8988T (cell line): Measurements from ENCODE around the gene CIAPIN1.
"Not testable (repeated sequence)": the region's sequence is repeated elsewhere in the genome, so short reads cannot be mapped to it uniquely, and the experiment has no call there.

Experiments
- DNase-seq: peaks from one replicate; pipeline ENCODE4 v3.0.0; 2011

Gene CIAPIN1

DNA sequence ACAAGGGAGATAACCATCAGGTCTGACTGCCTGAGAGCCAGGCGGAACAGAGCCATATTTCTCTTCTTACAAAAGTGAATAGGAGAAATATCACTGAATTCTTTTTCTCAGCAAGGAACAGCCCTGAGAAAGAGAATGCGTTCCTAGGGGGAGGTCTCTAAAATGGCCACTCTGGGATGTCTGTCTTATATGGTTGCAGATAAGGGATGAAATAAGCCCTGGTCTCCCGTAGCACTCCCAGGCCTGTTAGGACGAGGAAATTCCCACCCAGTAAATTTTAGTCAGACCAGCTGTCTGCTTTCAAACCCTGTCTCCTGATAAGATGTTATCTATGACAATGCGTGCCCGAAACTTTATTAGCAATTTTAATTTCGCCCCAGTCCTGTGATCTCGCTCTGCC is 7.2 kb downstream of the CIAPIN1 start:
- DNase-seq: not testable (repeated sequence)

DNA sequence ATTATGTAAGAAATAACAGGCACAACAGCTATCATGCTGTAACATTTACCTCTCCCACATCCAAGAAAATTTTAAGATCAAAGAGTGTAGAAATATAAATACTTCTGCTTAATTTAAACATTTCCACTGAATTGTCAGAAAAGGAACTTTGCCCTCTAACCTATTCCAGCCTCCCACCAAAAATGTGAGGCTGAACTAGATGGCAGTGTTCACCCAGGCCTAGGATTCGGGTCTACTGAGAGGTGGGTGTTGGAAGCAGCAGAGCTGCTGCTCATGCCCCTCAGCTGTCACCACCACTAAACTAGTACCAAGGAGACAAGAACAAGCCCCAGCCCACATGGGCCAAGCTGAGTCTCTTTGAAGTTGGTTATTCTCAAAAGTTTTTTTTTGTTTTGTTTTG is 11.3 kb downstream of the CIAPIN1 start:
- no peak for DNase-seq

DNA sequence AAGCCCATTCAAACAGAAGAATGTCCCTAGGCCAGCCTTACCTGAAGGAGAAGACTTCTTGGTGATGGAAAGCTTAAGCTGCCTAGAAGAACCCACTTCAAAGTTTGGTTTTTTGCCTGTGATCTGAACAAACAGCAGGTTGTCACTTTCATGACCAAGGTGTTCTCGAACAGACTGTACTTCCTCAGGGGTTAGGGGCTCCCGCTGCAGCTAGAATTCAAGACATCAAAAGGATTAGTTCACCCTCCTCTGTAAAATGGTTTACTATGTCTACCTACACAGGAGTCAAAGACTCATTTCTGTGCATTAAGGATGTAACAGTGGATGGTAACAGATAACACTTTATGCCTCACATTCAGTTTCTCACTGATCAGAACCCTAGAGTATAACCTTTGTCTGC is 13.2 kb downstream of the CIAPIN1 start:
- no peak for DNase-seq

DNA sequence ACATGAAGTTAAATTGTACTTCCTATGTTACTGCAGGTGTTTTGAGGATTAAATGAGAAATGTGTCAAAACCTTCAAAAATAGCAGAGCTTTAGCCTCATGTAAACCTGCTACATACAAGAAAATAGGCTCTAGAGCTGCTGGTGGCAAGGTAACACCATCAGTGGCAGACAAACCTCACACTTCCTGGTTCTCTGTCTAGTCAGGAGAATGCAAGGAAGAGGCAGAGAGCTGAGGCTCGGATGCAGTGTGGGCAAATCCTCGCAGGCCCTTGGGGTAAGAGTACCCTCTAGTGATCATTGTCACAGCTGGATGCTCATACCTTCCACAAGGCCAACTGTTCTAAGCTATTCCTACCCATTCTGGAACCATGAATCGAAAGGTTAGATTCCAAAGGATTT is 14.2 kb downstream of the CIAPIN1 start:
- DNase-seq: no peak

DNA sequence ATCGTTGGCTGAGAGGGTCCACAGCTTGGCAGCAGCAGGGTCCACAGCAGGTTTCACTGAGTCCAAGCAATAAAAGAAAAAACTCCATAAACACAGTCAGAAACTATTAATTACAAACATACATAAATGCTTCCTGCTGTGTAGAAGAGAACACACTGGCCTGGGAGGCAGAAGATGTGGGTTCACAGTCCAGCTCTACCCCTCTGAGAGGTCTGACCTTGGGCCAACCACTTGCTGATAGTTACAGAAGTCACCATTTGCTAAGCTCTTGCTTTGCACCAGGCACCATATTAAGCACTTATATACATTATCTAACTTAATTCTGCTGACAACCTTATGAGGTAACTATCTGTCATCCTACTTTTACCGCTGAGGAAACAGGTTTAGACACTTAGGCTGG is 14.7 kb downstream of the CIAPIN1 start:
- DNase-seq: no peak

DNA sequence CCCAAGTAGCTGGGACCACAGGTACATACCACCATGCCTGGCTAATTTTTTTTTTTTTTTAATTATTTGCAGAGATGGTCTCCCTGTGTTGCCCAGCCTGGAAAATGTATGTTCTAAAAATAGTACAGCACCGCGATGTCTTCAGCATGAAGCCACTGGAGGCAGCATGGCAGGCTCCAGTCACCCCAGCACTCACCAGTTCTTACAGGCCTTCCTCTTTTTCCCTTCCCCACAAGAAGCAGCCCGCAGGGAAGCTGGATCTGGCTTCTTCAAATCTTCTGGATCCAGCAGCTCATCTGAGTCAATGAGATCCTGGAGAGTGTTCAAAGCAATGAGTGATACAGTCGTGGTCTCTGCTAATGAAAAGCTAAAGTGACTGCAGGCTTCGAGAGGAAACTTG is 16.2 kb downstream of the CIAPIN1 start:
- no peak for DNase-seq

DNA sequence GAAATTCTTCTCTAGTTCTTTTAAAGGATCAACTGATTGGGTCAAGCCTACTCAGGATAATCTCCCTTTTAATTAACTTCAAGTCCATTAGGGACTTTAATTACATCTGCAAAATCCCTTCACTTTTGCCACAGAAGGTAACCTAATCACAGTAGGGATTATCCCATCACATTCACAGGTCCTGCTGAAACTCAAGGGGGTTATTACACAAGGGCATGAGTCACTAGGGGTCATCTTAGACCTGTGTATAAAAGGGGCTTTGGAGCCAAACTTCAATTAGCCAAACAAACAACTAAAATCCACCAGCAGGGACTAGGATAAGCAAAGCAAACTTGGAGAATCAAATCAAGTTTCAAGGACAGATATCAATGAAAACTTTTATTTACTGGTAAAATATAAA is 19.4 kb downstream of the CIAPIN1 start:
- no peak for DNase-seq

DNA sequence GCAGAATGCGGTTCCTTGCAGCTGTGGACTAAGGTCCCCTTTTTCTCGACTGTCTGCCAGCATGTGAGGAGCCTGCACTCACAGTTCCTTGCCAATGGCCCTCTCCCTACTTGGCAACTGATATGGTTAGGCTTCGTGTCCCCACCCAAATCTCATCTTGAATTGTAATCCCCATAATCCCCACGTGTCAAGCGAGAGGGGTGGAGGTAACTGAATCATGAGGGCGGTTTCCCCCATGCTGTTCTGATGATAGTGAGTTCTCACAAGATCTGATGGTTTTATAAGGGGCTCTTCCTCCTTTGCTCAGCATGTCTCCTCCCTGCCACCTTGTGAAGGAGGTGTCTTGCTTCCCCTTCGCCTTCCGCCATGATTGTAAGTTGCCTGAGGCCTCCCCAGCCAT is 19.9 kb downstream of the CIAPIN1 start:
- DNase-seq: no peak

DNA sequence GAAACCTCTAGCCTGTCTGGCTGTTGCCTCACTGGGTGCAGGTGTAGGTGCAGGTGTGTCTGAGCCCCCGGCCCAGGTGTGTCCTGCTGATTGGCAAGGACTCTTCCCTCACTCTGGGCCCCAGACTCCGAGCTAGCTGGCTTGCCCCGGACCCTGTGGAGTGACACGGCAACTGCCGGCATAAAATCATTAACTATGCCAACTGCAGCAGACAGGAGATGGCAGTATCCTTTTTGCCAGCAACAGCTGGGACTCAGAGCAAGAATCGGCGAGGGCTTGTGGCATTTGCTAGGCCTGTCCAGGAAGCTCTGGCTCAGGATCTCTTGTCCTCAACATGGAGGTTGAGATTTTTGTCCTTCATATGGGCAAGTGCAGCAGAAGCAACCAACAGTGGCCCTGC is 20.8 kb downstream of the CIAPIN1 start:
- DNase-seq: no peak

DNA sequence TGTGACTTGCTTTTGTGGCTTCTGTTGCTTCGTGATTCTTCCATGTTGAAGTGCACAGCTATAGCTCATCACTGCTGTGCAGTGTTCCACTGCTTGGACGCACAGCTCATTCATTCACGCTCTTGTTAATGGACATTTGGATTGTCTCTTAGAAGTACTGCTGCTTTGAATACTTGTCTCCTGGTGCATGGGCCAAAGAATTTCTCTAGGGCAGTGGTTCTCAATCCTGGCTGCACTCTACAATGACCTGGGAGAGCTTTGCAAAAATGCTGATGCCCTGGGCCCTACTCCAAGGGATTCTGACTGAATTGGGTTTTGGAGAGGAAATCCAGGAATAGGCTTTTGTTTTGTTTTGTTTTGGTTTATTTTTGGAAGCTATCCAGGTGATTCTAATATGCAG is 22.6 kb downstream of the CIAPIN1 start:
- DNase-seq: no peak

DNA sequence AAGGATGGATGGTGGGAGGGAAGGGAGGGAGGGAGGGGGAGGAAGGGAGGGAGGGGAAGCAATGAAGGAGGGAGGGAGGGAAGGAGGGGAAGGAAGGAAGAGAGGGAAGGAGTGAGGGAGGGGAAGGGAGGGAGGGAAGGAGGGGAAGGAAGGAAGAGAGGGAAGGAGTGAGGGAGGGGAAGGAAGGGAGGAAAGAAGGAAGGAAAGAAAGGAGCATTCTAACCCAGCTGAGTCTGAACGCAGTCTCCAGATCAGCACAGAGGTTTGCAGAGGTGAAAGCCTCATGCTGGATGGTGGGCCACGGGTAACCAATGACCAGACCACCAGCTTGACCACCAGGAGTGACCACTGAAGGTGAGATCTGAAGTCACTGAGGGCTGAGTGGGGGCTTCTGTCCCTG is 24.0 kb downstream of the CIAPIN1 start:
- DNase-seq: no peak

DNA sequence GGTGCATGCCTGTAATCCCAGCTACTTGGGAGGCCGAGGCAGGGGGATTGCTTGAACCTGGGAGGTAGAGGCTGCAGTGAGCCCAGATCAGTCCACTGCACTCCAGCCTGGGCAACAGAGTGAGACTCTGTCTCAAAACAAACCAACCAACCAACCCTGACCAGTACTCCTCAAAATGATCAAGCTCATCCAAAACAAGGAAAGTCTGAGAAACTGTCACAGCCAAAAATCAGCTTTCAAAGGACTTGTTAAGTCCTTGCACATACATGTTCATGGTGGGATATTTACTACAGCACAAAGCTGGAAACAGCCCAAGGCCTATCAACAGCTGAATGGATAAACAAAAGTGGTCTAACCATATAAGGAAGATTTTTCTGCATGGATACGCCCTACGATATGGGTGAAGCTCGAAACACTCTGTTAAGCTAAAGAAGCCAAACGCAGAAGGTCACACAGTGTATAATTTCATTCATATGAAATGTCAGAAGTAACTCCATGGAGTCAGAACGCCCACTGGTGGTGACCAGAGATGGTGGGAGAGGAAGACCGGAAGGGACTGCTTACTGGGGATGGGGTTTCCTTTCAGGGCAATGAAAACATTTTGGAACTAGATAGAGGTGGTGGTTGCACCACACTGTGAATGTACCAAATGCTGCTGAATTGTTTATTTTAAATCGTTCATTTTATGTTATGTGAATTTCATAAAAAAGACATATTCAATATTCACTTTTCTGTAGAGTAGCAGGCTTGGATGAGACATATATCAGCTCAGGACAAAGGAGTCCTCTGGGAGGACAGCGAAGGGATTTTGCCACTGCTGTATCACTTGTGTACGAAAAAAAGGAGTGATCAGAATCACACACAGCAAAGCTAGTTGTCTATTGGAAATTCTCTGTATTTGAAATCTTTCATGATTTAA is 24.9 kb downstream of the CIAPIN1 start:
- DNase-seq: peak; percentile 59

DNA sequence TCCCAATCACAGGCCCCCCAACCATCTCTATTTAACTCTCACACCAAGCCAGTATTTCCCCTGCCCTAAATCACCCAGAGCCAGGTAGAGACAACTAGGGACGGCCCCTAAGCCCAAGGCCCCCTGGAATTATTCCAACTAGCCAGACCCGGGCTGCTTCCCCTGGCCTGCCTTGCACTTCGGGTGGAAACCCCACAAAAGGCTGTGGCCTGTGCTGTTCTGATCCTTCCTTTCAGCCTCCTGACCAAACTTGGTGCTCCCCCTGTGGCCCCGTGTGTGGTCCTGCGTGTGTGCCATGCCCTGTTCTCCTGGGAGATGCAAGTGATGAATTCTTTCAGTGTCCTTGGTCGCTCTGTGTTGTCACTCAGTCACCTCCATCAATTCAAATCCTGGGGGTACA is 27.7 kb downstream of the CIAPIN1 start:
- DNase-seq: no peak

DNA sequence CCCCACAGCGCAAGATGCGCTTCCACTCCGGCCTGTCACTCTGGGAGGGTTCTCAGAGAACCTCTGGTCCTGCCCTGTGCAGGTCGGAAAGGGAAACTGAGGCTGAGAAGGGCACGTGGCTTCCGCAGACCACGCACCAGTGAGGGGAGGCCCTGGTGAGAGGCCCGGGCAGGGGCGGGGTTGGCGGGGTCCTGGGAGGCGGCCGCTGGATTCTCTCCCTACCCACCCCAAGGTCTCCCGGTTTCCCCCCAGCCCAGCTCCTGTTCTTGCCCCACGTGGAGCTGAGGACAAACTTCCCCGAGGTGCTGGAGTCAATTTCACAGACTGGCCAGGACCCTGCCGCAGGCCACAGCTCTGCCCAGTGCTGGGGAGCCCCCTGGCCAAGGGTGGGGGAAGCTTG is 31.1 kb downstream of the CIAPIN1 start:
- DNase-seq: no peak

DNA sequence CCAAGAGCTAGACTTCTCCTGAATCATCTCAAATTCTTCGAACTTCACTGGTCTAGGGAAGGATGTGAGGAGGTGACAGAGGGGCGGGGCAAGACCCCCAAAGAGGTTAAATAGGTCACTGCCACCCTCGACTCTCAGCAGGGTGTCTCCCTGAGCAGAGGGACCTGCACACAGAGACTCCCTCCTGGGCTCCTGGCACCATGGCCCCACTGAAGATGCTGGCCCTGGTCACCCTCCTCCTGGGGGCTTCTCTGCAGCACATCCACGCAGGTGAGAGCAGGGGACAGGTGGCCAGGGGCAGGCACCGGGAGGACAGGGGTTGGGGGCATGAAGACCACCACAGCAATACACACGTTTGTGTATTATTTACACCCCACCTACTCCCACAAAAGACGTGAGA is 33.5 kb downstream of the CIAPIN1 start:
- no peak for DNase-seq

DNA sequence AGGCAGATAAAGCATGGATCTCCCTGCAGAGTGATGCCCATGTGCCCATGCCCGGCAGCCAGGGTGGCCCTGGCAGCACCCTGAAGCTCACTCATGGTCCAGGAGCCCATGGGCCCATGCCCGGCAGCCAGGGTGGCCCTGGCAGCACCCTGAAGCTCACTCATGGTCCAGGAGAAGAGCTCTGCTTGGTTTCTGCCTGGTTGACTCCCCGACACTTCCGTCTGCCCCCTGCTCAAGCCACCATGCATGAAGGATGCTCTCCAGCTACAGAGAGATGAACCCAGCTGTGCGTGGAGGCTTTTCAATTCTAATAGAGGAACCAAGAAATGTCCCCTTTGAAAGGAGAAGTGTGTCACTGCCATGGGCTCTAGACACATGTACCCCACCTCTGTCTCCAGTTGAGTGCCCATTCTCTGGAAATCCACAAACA is 33.9 kb downstream of the CIAPIN1 start:
- no peak for DNase-seq

DNA sequence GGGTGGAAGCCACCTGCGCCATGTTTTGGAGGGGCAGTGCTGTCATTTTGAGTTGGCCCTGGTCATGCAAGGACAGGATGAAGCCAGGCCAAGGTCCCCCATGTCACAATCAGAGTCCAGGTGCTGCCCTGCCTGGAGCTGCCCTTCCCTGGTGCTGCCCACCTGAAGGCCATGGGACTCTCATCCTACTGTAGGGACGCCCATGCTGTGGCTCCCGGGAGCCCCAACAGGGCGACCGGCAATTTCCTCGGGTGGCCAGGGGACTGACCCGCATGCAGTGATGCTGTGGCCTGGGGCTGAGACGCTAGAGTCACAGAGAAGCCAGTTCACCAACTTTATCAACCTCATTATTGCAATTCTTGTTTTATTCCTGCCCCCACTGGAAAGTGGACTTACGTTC is 34.6 kb downstream of the CIAPIN1 start:
- DNase-seq: no peak

DNA sequence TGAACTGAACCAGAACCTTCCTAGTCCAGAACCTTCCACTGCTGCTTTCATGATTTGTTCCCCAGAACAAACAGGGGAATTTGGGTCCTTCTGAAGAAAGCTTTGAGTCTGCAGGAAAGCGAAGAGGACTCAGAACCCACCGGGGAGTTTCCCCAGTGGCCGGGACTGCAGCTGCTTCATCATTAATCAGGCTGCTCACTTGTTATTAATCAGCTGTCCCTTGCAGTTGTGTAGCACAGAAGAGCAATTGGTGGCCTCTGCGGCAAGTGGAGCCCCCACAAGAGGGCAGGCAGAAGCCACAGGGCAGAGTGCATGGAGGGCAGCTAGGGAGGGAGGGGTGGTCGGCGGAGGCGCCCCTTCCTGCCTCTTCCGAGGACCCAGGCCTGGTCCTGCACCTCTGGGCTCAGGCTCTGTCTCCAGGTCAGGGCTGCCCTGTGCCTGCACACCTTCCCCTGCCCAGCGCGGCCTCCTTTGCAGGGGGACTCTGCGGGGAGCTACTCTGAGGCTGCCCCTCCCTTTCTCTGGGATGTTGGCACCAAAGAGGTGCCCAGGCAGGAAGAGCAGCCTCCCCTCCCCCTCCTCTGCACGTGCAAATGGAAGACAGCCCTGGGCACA is 35.7 kb downstream of the CIAPIN1 start:
- no peak for DNase-seq

DNA sequence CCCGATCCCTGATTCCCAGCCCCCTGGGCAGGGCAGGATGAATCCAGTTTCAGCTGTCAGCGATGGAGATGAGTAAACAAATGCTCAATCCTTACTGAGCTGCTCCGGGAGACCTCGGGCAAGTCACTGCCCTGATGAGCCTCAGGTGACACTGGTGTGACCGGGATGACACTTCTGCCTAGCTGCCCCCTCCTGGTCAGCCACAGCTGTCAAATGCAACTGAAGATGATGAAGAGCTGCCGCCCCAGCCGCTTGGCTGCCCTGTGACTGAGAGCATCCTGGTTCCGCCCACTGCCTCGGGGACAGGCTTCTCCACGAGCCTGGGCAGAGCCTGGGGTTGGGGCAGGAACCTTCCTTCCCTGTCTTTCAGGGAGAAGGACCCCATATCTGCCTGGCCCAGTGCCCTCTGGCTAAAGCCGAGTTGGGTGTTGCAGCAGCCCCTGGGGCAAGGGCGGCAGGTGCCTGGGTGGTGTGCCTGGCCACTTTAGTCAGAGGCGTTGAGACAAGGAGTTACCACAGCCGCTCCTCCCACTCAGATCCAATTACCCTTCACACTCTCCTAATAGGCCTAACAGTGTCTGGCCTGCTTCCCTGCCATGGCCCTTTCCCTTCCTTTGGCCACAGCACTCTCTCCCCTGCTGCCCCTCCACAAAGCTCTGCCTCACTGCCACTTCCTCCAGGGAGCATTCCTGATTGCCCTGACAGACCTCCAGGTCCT is 37.2 kb downstream of the CIAPIN1 start:
- DNase-seq: no peak

DNA sequence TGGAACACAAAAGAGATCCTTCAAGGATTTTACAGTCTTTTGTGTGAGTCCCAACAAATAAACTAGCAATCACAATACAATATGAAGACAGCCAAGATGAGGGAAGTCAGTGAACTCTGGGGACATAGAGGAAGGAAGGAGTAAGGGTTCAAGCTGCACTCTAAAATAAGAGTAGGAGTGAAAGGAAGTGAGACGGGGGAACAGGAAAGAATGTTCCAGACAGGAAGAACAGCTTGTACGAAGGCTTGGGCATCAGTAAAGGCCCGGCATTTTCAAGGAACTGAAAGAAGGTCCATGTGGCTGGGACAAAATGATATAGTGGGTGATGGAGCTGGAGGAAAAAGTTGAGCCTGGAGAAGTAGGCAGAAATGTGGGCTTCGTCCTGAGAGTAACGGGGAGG is 38.1 kb downstream of the CIAPIN1 start:
- no peak for DNase-seq

DNA sequence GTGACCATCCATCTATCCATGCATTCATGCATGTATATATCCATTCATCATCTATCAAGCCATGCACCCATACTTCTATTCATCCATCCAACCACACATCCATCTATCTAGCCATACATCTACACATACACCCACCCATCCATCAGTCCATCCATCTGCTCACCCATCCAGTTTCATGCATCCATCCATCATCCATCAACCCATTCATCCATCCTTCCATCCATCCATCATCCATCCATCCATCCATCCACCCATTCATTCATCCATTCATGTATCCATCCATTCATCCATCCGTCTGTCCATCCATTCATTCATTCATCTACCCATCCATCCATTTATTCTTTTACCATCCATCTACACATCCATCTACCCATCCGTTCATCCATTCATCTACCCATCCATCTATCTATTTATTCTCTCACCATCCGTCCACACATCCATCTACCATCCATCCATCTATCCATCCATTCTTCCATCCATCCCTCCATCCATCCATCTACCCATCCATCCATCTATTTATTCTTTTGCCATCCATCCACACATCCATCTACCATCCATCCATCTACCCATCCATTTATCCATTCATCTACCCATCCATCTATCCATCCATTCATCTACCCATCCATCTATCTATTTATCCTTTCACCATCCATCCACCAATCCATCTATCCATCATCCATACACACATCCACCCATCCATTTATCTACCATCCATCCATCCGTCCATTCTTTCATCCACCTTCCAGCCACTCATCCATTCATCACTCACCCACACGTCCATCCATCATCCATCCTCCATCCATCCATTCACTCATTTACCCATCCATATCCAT is 39.4 kb downstream of the CIAPIN1 start:
- no peak for DNase-seq

DNA sequence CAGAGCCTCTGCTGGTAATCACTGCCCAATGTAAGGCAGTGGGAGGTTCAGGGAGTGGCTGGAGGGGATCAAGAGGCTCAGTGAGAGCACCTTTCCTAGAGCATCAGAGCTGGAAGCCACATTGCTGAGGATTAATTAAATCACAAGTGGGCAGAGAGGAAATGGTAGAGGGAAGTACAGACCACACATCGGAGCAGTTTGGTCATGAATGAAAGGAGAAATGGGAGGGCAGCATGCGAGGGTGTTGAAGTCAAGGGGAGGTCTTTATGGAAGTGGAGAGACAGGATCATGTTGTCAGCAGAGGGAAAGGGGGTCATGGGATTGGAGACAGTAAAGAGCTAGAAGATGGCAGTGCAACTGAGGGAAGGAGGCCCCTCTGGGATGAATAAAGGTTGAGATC is 40.3 kb downstream of the CIAPIN1 start:
- no peak for DNase-seq

DNA sequence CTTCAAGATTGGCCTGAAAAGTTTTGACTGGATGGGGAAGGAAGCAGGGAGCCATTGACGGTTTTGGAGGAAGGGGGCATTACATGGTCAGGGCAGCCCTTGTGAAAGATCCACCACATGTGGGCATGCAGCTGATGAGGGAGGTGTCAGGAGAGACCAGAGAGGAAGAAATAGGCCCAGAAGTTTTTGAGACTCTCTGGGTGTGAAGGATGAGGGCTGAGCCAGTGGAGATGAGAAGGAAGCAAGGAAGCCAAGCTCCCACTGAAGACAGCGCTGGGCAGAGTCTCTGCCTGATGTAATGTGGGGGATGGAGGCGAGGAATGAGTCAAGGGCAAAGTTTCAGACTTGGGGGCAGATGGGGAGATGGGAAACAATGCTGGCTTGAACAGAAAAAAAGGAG is 42.1 kb downstream of the CIAPIN1 start:
- DNase-seq: no peak
